ENCODE measurements around the gene WNT1. TPM values are rescaled to one million over a fixed set of nuclear protein-coding genes. Genes with fewer than 3 reads are reported as not detected.

The WNT1 gene
- total RNA-seq, 4 donors from 2014 or later = not detected

GRCh38 chr12:49017891-49018260, 39.8 kb downstream of the WNT1 start:
- peak overlapping the region; percentile 84 to 90 (median 89) for H3K4me3 ChIP-seq (replicated peaks in 1 of 3)
- H3K36me3 ChIP-seq = peaks cover 18 to 20% of the 10 kb centered on the region in 2 donors
- H3K4me1 ChIP-seq = peaks cover 8% of the 10 kb centered on the region in 2 donors
- peak overlapping the region; percentile 48 to 88 (median 84) for H3K27ac ChIP-seq
- no peaks in the 10 kb centered on the region for H3K9me3 ChIP-seq
- H3K27me3 ChIP-seq = no peaks in the 10 kb centered on the region
- no peak for DNase-seq
- 0 to 4% methylated on average over 8 of the region's 8 CpGs for WGBS, 2 donors
- TF ChIP-seq CTCF (IDR thresholded peaks at IDR 0.05) (no peak), POLR2A (IDR thresholded peaks at IDR 0.05) (no peak)
- intact Hi-C loops (cut with DNase I) = no loop called here

- H3K27ac ChIP-seq = peak within 1 kb of the TSS; percentile 48 to 88 (median 84)
- H3K4me1 ChIP-seq = peaks cover 8% of the 10 kb centered on the region in 2 donors
- H3K27me3 ChIP-seq = no peaks in the 10 kb centered on the region
- intact Hi-C loops (cut with DNase I) = no loop called here
- peak within 1 kb of the TSS; percentile 84 to 90 (median 89) for H3K4me3 ChIP-seq (replicated peaks in 1 of 3)
- TF ChIP-seq CTCF (IDR thresholded peaks at IDR 0.05) (peak in 3 of 6 experiments; percentile 25 to 56 (median 43)), POLR2A (IDR thresholded peaks at IDR 0.05) (peak; percentile 39 to 97)
- DNase-seq = peak; percentile 95 to 96
- no peaks in the 10 kb centered on the region for H3K9me3 ChIP-seq
- H3K36me3 ChIP-seq = peaks cover 20 to 26% of the 10 kb centered on the region in 2 donors
- 0% methylated on average over 37 to 54 of the region's 59 CpGs for WGBS, 2 donors
Observed at GRCh38 chr12:49018261-49019119, 40.4 kb downstream of the WNT1 start, which contains the start of gene PRKAG1. Gene PRKAG1, minus strand, starts transcription at chr12:49018776. Its CDS starts 36 bp downstream, at chr12:49018740.

- peaks cover 8% of the 10 kb centered on the region in 2 donors for H3K4me1 ChIP-seq
- peak overlapping the region; percentile 1 to 90 (median 89) for H3K4me3 ChIP-seq (replicated peaks in 1 of 3)
- no peak for TF ChIP-seq POLR2A (IDR thresholded peaks at IDR 0.05)
- TF ChIP-seq CTCF (IDR thresholded peaks at IDR 0.05) = no peak
- H3K27me3 ChIP-seq = no peaks in the 10 kb centered on the region
- intact Hi-C loops (cut with DNase I) = no loop called here
- peaks cover 20 to 30% of the 10 kb centered on the region in 2 donors for H3K36me3 ChIP-seq
- H3K9me3 ChIP-seq = no peaks in the 10 kb centered on the region
- H3K27ac ChIP-seq = peak overlapping the region; percentile 48 to 88 (median 84)
- WGBS, 2 donors = 2 to 7% methylated on average over 8 of the region's 8 CpGs
- no peak for DNase-seq
Observed at GRCh38 chr12:49019120-49019430, 41.0 kb downstream of the WNT1 start.

- H3K9me3 ChIP-seq = no peaks in the 10 kb centered on the region
- H3K27ac ChIP-seq = peak overlapping the region; percentile 48 to 88 (median 84)
- no peaks in the 10 kb centered on the region for H3K27me3 ChIP-seq
- H3K36me3 ChIP-seq = peaks cover 26 to 36% of the 10 kb centered on the region in 2 donors
- 71 to 77% methylated on average over 10 of the region's 10 CpGs for WGBS, 2 donors
- no peak overlapping the region for H3K4me3 ChIP-seq (replicated peaks in 1 of 3)
- no peak for DNase-seq
- H3K4me1 ChIP-seq = peaks cover 8% of the 10 kb centered on the region in 2 donors
- intact Hi-C loops (cut with DNase I) = no loop called here
- no peak for TF ChIP-seq POLR2A (IDR thresholded peaks at IDR 0.05)
- TF ChIP-seq CTCF (IDR thresholded peaks at IDR 0.05) = peak in 1 of 6 experiments; percentile 26
Observed at GRCh38 chr12:49019443-49020324, 41.6 kb downstream of the WNT1 start.
